Cardiac atrium fibroblast (primary cell): Measurements from ENCODE around the gene EPN3. TPM values are rescaled to one million over a fixed set of nuclear protein-coding genes. Genes with fewer than 3 reads are reported as not detected.

Source experiments
- total RNA-seq: library from RNA; depleted of rRNA; stranded (reverse); fragments of >200 nt; gene quantifications from 2 replicates; pipeline ENCODE4 v1.2.3, GENCODE V29; 2015

Gene EPN3
- total RNA-seq, result not detected in 2 replicates

DNA sequence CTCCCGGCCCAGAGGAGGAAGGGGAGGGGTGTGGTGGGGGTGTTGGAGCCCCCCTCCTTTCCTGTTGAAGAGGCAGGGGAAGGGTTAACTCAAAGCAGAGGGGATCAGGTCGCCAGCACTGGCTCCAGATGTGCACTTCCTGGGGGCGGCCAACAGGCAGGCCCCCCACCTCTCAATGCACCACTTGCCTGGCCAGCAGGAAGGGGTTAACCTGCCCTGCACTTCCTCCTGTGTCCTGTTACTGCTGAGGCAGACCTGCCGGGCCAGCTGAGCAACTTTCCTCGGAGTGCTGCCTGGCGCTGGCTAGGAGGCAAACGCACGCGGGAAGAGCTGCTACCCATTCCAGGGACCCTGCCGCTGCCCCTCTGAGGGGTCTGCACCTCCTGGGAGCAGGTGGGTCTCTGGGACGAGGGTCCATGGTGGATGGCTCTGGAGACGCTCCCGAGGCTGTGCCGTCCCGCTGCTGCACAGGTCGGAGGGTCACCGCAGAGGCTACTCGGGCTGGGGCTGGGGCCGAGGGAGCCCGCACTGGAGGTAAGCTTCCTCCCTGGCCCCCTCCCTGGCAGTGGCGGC, at the start of gene EPN3:
Gene EPN3 (plus strand): TSS at position 284 of the 573 bp plus-strand sequence. CDS start 3,822 bp downstream, outside the sequence.

DNA sequence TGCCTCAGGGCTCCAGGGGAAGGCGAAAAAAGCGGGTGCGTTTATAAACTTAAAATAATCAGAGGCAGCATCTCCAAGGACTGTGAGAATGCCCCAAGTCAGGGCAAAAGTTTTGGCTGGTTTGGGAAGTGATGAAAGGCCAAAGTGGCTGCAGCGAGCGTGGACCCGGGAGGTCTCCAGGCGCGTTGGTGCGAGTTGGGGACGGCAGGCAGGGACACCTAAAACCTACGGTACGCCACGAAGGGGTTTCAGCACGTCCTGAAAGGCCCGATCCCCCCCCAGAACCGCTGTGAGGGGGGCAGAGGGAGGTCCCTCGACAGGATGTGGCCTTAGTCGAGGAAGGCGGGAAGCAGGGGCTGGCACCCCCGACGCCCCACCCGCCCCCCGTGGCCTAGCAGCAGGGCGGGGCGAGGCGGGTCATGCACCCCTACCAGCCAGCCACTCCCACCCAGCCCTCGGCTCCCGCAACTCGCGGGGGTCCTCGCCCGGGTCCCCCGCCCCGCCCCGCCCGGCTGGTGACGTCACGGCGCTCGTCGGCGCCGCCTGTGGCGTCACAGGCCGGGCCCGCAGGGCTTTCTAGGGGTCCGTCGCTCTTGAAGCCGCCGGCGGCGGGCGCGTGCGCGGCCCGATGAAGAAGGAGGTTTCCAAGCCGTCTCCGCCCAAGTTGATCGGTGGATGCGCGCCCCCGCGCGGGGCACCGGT, 24.5 kb upstream of the EPN3 start, which contains the start of gene MYCBPAP:
Gene MYCBPAP (plus strand): TSS at position 569 of the 702 bp plus-strand sequence. CDS start 236 bp downstream, outside the sequence.

DNA sequence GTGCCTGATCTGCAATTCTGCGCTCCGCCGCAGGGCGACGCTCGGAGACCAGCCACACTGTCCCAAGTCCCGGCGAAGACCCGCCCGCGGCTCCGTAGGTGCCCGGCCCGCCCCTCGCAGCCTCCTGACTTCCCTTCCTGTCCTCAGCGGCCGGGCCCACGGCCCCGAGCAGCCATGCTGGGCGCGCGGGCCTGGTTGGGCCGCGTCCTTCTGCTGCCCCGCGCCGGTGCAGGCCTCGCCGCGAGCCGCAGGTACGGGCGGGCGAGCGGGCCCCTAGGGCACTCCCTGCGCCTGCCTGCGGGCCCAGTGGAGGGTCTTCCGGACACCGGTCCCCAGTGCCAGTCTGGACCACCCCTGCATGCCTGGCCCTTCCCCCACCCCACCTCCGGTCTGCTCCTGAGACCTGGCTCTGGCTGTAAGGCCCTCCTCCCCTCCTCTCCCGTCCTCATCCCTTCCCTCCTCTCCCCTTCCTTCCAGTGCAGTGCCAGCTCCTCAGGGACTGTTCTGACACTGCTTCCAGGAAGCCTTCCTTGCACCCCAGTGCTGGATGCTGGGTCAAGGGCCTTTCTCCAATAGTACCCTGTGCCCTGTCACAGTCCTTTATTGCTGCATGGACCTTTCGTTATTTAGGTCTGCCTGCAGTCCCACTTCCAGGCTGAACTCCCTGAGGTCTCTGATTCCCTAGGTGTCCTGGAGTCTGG, 14.7 kb downstream of the EPN3 start, which contains the start of gene SPATA20:
Gene SPATA20 (plus strand): TSS at position 140 of the 701 bp plus-strand sequence. CDS start 35 bp downstream, at position 175.

DNA sequence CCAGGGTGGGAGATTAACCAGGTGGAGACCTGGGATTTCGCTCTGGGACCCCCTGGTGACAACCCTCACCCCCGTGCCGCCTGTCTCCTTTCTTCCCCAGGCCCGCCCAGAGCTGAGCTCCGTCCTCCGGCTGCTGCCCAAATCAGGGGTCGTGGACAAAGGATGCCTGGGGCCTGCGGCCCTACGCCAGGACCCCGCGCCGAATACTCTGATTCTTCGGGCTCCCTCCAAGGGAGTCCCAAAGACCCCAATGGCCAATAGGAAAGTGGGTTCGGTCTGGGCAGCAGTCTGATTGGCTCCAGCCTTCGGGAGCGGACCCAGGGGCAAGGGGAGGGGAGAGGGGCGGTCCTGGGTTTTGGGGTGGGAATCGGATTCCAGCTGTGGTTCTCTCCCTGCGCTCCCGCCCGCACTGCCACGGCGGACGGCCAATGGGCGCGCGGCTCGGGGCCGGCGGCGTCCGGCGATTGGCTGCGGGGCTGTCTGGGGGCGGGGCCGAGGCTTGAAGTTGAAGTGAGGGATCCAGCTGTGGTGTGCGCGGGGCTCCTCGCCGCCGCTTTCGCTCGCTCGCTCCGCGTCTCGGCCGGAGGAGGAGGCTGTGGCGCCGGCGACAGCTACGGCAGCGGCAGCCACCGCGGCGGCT, 27.8 kb downstream of the EPN3 start, which contains the start of gene CACNA1G:
Gene CACNA1G (plus strand): TSS at position 531 of the 640 bp plus-strand sequence. CDS start 745 bp downstream, outside the sequence.

Other genes starting within 250 kb of the EPN3 start
- gene XYLT2, start 186.6 kb upstream of the EPN3 start, total RNA-seq, result 44.0 and 54.1 TPM in 2 replicates
- 70.0 and 75.5 TPM in 2 replicates for gene MRPL27, start 159.6 kb upstream of the EPN3 start, total RNA-seq
- gene EME1, start 159.5 kb upstream of the EPN3 start, total RNA-seq, result 0.65 and 5.6 TPM in 2 replicates
- gene LRRC59, start 135.2 kb upstream of the EPN3 start, total RNA-seq, result 177 and 181 TPM in 2 replicates
- 19.0 and 37.2 TPM in 2 replicates for gene ACSF2, start 106.5 kb upstream of the EPN3 start, total RNA-seq
- not detected in 2 replicates for gene CHAD, start 63.9 kb upstream of the EPN3 start, total RNA-seq
- 13.0 and 14.3 TPM in 2 replicates for gene RSAD1, start 53.9 kb upstream of the EPN3 start, total RNA-seq
- not detected in 2 replicates for gene MYCBPAP, start 24.3 kb upstream of the EPN3 start, total RNA-seq
- gene SPATA20, start 14.4 kb downstream of the EPN3 start, total RNA-seq, result 70.1 and 91.2 TPM in 2 replicates
- gene CACNA1G, start 28.0 kb downstream of the EPN3 start, total RNA-seq, result 0.16 TPM in 1 of 2 replicates, not detected in the other
- 16.6 and 26.1 TPM in 2 replicates for gene ABCC3, start 102.1 kb downstream of the EPN3 start, total RNA-seq
- gene ANKRD40, start 175.2 kb downstream of the EPN3 start, total RNA-seq, result 19.6 and 23.8 TPM in 2 replicates
- gene LUC7L3, start 186.9 kb downstream of the EPN3 start, total RNA-seq, result 14.7 and 25.1 TPM in 2 replicates
- gene ANKRD40CL, start 234.8 kb downstream of the EPN3 start, total RNA-seq, result not detected in 2 replicates